ENCODE results near the gene COL5A2. TPM values are rescaled to one million over a fixed set of nuclear protein-coding genes. Genes with fewer than 3 reads are reported as not detected.

The COL5A2 gene
- total RNA-seq, 1 donor from 2014 or later = 0.13 TPM

DNA sequence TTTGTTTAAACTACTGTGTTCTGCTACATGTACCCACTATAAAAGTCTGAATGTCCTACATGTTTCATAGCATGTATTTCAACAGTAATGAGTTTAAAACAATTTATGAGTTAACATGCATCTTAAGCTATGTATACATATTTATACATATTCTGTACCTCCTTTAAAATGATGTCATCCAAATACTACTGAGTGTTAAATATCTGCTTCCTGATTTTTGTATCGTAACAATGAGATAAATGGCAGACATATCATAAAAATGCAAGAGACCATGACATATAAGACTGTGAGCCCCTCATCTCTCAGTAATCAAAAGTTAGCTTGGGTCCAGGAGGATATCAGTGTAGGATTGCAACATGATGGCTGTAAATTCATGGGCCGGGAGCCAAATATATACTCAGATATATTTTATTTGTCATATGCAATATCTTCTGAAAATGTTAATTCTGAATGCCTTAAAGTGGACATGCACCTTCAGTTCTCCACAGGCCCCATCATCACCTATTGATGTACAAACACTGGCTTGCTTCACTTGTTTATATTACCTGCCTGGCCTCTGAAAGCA lies 3.6 kb downstream of the COL5A2 start:
- Mint-ChIP-seq H3K9me3 (no peaks in the 10 kb centered on the region), H3K27ac (no peak overlapping the region), H3K4me3 (no peak overlapping the region), H3K36me3 (ENCODE audit: low read depth) (no peaks in the 10 kb centered on the region), H3K27me3 (peaks cover 14% of the 10 kb centered on the region), H3K4me1 (no peaks in the 10 kb centered on the region)
- ATAC-seq (ENCODE audit: low read depth) (no peak), DNase-seq (no peak)
- intact Hi-C loops (cut with micrococcal nuclease) = no loop called here
- TF ChIP-seq, protein P1, sequence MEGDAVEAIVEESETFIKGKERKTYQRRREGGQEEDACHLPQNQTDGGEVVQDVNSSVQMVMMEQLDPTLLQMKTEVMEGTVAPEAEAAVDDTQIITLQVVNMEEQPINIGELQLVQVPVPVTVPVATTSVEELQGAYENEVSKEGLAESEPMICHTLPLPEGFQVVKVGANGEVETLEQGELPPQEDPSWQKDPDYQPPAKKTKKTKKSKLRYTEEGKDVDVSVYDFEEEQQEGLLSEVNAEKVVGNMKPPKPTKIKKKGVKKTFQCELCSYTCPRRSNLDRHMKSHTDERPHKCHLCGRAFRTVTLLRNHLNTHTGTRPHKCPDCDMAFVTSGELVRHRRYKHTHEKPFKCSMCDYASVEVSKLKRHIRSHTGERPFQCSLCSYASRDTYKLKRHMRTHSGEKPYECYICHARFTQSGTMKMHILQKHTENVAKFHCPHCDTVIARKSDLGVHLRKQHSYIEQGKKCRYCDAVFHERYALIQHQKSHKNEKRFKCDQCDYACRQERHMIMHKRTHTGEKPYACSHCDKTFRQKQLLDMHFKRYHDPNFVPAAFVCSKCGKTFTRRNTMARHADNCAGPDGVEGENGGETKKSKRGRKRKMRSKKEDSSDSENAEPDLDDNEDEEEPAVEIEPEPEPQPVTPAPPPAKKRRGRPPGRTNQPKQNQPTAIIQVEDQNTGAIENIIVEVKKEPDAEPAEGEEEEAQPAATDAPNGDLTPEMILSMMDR (IDR thresholded peaks at IDR 0.05) = no peak
- CTCF ChIA-PET = no interaction called here
- POLR2A ChIA-PET = no interaction called here

DNA sequence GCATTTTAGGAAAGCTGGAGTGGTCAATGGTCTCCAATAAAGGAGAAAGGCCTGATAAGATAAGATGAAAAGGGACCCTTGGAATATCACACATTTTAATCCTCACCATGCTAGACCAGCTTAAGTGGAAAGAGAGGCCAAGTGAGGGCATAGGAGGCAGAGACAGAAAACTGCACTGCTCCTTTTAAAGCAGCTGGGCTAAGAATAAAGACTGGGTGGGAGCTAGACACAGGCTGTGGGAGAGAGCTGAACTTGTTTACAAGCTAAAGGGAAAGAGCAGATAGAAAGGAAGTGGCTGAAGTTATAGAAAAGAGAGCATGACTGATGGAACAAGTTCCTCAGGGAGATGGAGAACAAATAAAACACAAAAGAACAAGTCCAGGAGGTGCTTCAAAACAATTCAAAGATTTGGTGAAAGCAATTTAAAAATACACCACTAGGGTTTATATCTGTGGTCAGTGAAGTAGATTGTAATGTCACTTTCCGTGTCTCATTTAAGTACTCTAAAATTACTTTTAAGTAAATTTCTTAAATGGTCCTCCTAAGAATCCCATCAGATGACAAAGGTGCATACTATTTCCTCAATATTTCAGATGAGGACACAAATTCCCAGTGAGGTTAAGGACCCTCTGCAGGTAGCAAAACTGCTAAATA lies 7.5 kb downstream of the COL5A2 start:
- TF ChIP-seq, protein P1 (IDR thresholded peaks at IDR 0.05) = no peak
- intact Hi-C loops (cut with micrococcal nuclease) = no loop called here
- H3K4me3 Mint-ChIP-seq = no peak overlapping the region
- ChIA-PET POLR2A (no interaction called here), CTCF (no interaction called here)
- no peaks in the 10 kb centered on the region for H3K9me3 Mint-ChIP-seq
- no peaks in the 10 kb centered on the region for H3K4me1 Mint-ChIP-seq
- no peaks in the 10 kb centered on the region for H3K36me3 Mint-ChIP-seq (ENCODE audit: low read depth)
- DNase-seq (no peak), ATAC-seq (ENCODE audit: low read depth) (no peak)
- H3K27ac Mint-ChIP-seq = no peak overlapping the region
- H3K27me3 Mint-ChIP-seq = no peaks in the 10 kb centered on the region

GRCh38 chr2:189168856-189169499 lies 10.6 kb downstream of the COL5A2 start:
- Mint-ChIP-seq H3K4me1 (no peaks in the 10 kb centered on the region), H3K9me3 (no peaks in the 10 kb centered on the region), H3K27me3 (no peaks in the 10 kb centered on the region), H3K4me3 (no peak overlapping the region), H3K27ac (no peak overlapping the region), H3K36me3 (ENCODE audit: low read depth) (no peaks in the 10 kb centered on the region)
- TF ChIP-seq, protein P1 (IDR thresholded peaks at IDR 0.05) = no peak
- no peak for DNase-seq
- intact Hi-C loops (cut with micrococcal nuclease) = no loop called here
- CTCF ChIA-PET = no interaction called here
- ATAC-seq (ENCODE audit: low read depth) = no peak
- POLR2A ChIA-PET = no interaction called here

DNA sequence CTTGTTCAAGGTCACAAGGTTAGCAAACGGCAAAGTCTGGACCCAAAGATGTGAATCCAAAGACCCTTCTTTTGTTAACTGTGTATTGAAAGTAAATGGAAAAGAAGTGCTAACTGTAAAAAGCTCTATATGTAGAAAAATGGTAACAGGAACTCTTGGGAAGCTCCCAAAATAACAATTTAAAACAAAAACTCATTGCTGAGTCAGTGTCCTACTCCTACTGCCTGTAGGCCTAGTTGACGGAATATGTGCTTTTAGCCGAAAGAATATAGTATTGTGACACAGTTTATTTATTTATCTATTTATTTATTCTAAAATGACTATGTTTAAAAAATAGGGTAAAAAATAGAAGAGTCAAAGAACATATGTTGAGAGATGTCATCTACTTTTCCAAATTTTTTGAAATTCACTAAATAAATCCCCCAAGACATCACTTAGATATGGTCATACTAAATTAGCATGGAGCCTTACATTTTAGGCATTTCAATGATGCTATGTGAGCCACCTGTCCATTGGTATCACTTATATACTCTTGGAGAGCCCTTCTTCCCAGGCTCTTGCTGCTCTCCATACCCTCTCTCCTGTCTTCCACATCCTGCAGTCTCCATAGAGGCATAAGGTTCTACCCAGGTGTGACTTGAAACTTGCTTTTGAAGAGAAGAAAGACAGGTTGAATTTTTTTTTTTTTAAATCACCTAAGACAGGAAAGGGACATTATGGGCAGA lies 13.7 kb downstream of the COL5A2 start:
- Mint-ChIP-seq H3K9me3 (no peaks in the 10 kb centered on the region), H3K4me1 (no peaks in the 10 kb centered on the region), H3K36me3 (ENCODE audit: low read depth) (no peaks in the 10 kb centered on the region), H3K27ac (no peak overlapping the region), H3K4me3 (no peak overlapping the region), H3K27me3 (no peaks in the 10 kb centered on the region)
- DNase-seq (no peak), ATAC-seq (ENCODE audit: low read depth) (no peak)
- intact Hi-C loops (cut with micrococcal nuclease) = no loop called here
- ChIA-PET CTCF (no interaction called here), POLR2A (no interaction called here)
- TF ChIP-seq, protein P1 (IDR thresholded peaks at IDR 0.05) = no peak

DNA sequence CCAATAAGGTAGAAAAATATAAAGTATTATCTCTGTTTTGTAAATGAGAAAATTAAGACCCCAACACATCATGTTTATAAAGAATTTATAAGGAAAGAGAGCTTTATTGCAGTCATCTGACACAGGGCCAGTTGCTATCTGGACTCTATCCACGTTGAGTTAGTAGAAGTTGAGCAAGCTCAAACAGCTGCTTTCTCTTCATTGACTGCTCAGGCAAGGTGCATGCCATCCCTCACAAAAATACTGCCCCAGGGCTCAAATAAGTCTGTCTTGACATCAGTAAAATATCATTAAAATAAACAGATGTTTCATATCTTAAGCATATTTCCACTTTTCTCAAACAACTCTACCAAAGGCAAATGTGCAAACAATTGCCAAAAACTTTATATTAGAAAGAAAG lies 14.8 kb downstream of the COL5A2 start:
- TF ChIP-seq, protein P1 (IDR thresholded peaks at IDR 0.05) = no peak
- Mint-ChIP-seq H3K4me3 (no peak overlapping the region), H3K27ac (no peak overlapping the region), H3K4me1 (no peaks in the 10 kb centered on the region), H3K36me3 (ENCODE audit: low read depth) (no peaks in the 10 kb centered on the region), H3K27me3 (no peaks in the 10 kb centered on the region), H3K9me3 (no peaks in the 10 kb centered on the region)
- CTCF ChIA-PET = interaction anchor here (1.3 kb wide), 1 partner anchor 22 kb away, joined by 3 read pairs; no protein-coding TSS in a partner anchor
- DNase-seq (no peak), ATAC-seq (ENCODE audit: low read depth) (no peak)
- intact Hi-C loops (cut with micrococcal nuclease) = no loop called here
- POLR2A ChIA-PET = no interaction called here

Measured in activated B cell treated with CpG ODN at 0.5 μM for 24 hours (primary cell).